GM18867 (cell line): ENCODE measurements around the gene HMCN2.

Experiments used
- ATAC-seq: cut with Tn5 transposase; IDR thresholded peaks from one replicate; pipeline ENCODE4 v1.9.1; 2021; ENCODE audit warnings: mild to moderate bottlenecking, moderate library complexity; ENCODE audit not compliant: unreplicated experiment

Gene HMCN2, protein sequence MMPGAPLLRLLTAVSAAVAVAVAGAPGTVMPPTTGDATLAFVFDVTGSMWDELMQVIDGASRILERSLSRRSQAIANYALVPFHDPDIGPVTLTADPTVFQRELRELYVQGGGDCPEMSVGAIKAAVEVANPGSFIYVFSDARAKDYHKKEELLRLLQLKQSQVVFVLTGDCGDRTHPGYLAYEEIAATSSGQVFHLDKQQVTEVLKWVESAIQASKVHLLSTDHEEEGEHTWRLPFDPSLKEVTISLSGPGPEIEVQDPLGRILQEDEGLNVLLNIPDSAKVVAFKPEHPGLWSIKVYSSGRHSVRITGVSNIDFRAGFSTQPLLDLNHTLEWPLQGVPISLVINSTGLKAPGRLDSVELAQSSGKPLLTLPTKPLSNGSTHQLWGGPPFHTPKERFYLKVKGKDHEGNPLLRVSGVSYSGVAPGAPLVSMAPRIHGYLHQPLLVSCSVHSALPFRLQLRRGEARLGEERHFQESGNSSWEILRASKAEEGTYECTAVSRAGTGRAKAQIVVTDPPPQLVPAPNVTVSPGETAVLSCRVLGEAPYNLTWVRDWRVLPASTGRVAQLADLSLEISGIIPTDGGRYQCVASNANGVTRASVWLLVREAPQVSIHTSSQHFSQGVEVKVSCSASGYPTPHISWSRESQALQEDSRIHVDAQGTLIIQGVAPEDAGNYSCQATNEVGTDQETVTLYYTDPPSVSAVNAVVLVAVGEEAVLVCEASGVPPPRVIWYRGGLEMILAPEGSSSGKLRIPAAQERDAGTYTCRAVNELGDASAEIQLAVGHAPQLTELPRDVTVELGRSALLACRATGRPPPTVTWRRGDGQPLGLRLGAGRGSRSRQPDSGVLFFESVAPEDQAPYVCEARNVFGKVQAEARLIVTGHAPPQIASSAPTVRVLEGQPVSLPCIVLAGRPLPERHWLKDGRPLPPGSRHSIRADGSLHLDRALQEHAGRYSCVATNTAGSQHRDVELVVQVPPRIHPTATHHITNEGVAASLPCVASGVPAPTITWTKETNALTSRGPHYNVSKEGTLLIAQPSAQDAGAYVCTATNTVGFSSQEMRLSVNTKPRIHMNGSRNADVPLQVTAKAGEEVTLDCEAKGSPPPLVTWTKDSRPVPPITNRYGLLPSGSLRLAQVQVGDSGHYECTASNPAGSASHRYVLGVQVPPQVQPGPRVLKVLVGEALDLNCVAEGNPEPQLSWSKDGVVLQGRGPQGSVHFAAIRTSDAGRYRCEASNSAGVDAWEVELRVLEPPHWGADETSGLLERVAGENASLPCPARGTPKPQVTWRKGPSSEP (N-terminal part only)

GRCh38 chr9:130265431-130266235 is at the start of gene HMCN2:
HMCN2 (plus strand) TSS chr9:130265760; CDS start chr9:130265879, 119 bp downstream.
- ATAC-seq = no peak

DNA sequence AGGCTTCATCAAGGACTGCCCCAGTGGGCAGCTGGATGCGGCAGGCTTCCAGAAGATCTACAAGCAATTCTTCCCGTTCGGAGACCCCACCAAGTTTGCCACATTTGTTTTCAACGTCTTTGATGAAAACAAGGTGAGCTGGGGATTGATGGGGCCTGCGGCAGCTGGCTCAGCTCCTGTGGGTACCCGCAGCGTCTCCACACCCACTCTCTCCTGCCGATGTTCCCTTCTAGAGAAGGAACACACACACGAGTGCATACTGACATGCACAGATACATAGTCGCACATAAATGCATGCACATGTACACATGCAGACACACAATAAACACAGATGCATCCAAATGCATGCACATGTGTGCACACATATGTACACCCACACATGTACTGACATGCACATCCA is 47.7 kb upstream of the HMCN2 start:
- ATAC-seq = no peak

DNA sequence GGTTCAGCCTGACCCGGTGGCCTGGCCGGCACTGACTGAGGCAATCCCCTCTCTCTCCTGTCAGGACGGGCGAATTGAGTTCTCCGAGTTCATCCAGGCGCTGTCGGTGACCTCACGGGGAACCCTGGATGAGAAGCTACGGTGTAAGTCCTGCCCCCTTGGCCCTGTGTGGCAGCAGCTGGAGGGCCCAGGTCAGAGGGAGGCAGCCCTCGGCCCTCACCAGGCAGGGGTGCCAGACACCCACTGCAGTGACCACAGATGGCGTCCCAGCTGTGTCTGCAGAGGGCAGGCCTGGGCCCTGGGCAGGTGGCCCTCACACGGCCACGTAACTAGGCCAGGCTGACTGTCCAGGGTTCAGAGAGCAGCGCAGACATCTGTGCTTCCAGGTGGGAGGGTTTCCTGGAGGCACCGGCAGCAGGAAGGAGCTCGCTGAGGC is 45.9 kb upstream of the HMCN2 start:
- ATAC-seq = no peak

DNA sequence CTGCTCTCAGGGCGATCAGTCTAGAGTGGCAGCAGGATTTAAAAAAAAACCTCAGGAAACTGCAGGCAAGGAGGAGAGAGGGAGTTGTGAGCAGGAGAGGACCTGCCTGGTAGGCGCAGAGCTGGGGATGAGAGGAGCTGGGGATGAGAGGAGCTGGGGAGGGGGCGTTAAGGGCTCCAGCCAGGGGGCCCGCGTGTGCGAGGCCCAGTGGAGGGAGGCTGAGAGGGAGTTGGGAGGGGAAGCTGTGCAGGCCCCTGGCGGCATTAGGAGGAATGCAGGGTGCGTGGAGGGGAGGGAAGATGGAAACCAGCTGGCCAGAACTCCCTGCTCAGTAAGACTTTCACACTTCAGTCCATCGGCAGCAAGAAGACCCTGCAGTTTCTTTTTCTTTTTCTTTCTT is 45.2 kb upstream of the HMCN2 start:
- no peak for ATAC-seq

DNA sequence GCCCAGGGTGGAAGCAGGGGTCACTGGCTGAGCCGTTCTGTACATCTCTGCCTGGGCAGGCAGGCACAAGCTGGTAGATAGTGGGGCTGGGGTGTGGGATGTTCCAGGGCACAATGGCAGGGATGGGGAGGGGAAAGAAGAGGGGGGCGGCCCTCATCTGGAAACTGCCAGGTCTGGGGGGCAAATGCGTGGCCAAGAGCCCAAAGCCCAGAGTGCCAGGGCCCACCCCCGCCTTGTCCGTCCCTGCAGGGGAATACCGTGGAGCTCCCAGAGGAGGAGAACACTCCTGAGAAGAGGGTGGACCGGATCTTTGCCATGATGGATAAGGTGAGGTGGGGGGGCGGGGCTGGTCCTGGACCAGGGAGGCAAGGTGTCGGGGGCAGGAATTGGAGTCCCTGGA is 42.7 kb upstream of the HMCN2 start:
- ATAC-seq = no peak

GRCh38 chr9:130225071-130225470 is 40.5 kb upstream of the HMCN2 start:
- ATAC-seq = no peak

DNA sequence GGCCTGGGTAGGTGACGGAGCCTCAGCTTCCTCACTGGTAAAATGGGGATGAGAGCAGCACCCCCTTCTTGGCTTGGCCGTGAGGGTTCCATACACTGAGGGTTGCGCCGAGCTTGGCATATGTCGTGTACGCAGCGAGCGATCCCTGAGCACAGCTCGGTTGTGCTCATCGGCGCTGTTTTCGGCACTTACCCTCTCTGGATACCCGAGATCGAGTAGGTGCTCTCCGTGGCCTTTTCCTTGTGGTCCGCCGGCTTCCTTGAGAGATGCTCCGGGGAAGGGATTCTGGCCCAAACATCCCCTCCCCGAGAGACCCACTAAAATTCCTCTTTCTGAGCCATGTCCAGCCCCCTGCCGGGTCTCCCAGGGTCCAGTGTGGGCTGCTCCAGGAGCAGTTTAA is 40.0 kb upstream of the HMCN2 start:
- no peak for ATAC-seq

GRCh38 chr9:130226112-130226511 is 39.4 kb upstream of the HMCN2 start:
- no peak for ATAC-seq

DNA sequence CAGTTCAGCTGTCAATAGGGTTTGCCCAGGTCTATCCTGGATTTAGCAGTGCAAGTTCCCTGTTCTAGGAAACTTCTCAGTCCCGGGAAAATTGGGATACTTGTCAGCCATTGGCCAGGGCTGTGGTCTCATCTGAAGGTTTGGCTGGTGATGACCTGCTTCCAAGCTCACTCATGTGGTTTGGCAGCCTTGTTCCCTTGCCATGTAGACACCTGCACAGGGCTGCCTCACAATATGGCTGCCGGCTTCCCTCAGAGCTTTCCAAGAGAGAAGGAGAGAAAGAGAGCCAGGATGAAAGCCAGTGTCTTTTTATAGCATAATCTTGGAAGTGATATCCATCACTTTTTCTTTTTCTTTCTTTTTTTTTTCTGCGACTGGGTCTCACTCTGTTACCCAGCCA is 37.7 kb upstream of the HMCN2 start:
- ATAC-seq = no peak

GRCh38 chr9:130229759-130230158 is 35.8 kb upstream of the HMCN2 start:
- ATAC-seq = no peak

GRCh38 chr9:130230631-130231030 is 34.9 kb upstream of the HMCN2 start:
- no peak for ATAC-seq

DNA sequence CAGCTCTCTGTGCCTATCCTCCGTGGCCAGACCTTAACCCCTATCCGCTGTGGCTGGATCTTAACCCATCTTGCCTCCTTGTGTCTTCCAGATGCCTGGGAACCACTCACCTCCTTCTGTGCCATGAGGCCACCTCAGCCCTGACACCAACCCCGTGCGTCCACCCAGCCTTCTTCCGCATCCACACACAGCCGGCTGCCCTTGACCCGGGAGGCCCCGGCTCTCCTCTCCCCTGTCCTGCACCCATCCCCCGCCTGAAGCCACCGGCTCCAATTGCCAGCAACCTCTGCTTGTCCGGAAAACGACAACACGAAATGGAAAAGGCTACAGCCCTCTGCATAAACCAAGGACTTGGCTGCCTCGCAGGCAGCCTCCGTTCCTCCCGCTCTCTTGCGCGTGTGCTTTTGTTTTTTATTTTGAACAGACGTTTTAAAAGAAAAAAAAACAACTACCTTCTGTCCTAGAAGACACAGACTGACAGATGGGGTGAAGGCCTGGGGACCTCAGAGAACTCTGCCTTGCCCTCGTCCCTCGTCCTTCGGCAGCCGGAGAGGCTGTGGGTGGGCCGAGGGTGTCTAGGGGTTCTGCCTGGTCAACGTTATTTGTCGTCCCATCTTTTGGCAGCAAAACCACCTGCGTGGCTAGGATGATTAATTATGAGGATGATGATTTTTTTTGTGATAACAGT is 32.5 kb upstream of the HMCN2 start:
- ATAC-seq = no peak

GRCh38 chr9:130233587-130233945 is 32.0 kb upstream of the HMCN2 start:
- ATAC-seq = no peak

DNA sequence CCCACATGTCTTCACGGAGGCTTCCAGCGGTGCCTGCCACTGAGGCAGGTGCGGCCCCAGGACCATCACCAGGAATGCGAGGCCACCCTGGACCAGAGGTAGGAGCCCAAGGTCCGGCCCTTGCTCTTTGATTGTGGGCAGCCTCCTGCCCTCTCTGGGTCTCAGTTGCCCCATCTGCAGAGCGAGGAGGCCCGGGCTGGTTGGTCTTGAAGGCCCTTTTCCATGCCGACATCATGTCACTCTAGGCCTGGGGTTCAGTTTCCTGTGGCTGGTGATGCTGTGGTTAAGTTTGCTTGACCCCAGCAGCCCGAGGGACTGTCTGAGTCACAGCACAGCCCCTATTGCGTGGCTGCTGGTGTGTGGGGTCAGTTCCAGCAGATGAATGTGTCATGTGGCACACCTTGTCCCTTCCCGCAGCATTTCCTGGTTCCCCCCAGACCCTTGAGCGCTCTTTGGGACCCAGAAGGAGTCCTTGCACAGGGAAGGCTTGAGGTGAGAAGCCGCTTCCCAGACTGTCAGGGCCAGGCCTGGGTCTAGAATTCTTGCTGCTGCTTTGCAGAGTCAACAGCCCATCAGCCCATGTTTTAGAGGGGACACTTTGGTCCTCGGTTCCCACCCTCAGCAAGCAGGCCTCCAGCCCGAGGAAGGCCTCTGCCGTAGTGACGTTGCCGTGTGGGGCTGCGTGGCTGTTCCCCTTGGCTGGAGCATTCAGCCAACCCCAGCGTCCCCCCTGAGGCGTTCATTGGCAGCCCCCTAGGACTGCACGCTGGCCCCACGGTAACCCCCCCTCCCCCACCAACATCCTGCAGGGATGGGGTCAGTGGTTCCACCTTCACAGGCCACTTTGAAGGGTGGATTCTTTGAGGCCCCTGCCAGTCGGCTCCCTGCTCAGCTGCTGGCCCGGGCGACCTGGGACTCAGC is 31.0 kb upstream of the HMCN2 start:
- ATAC-seq = no peak

- no peak for ATAC-seq
Measured at GRCh38 chr9:130235558-130236435, 29.8 kb upstream of the HMCN2 start.

GRCh38 chr9:130236436-130236985 is 29.0 kb upstream of the HMCN2 start:
- ATAC-seq = no peak

DNA sequence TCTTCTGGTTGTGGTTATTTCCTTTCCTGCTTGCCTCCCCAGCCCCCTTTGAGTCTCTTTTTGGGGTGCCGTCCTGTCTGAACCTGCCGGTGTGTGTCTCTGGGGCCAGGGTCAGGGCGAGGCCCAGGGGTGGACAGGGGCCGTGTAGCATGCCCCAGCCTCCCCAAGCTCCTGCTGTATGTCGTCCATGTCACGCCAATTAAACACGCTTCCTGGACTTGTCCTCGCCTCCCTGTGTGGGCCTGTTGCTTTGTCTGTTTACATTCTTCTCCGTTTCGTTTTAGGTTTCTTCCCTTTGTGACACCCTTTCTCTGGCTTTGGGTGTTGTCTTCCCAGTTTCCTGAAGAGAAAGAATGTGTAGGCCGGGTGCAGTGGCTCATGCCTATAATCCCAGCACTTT is 28.5 kb upstream of the HMCN2 start:
- no peak for ATAC-seq
